ENCODE results near the gene NRIP2.

The NRIP2 gene

DNA sequence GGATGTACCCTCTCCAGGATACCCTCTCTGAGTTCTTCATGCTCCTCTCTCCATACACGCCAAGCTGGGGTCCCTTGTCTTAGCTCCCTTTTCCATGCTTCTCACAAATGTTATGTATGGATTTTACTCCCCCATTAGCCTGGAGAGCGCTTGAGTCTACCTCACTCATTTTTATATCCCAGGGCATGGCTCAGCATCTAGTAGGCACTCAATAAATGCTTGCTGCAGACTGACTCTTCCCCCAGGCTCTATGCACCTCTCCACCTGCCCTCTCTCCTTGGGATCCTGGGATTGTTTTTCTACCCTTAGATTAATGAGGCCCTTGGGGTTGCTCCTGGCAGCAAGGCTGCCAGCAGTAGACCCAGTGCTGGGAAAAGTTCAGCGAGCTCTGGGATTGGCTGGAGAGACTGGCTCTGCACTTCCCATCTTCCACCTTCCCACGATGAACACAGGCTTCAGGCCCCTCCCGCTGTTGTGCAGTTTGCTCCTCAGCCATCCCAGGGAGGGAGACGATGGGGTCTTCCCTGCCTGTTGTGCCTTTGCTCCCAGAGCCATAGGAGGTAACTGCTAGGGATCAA is 2.2 kb downstream of the NRIP2 start:
- Histone ChIP-seq H3K4ac (ENCODE audit: low read depth, low read length) (no peak overlapping the region), H4K12ac (ENCODE audit: low read depth, low read length) (no peak overlapping the region), H3K4me1 (ENCODE audit: control insufficient read depth in 1 of 2, insufficient read depth in 2 of 2, low read length in 2 of 2) (no peaks in the 10 kb centered on the region), H2BK12ac (ENCODE audit: low read length) (no peak overlapping the region), H3K27me3 (ENCODE audit: insufficient read depth, low read length) (no peaks in the 10 kb centered on the region), H3K27ac (ENCODE audit: low read depth, low read length) (no peak overlapping the region), H2BK5ac (ENCODE audit: low read depth, low read length, poor library complexity) (no peak overlapping the region), H2BK120ac (ENCODE audit: insufficient read depth, low read length, poor library complexity) (no peak overlapping the region), H4K91ac (ENCODE audit: low read depth, low read length) (no peak overlapping the region), H2AFZ (ENCODE audit: insufficient read depth, low read length, poor library complexity) (no peak overlapping the region), H3K14ac (ENCODE audit: low read length) (no peak overlapping the region), H3K79me1 (ENCODE audit: low read length) (no peaks in the 10 kb centered on the region), H3K79me2 (ENCODE audit: control insufficient read depth, insufficient read depth, low read length, poor library complexity) (no peaks in the 10 kb centered on the region), H3K36me3 (ENCODE audit: control insufficient read depth in 1 of 2, insufficient read depth in 2 of 2, low read length in 2 of 2) (peaks cover 8 to 13% of the 10 kb centered on the region in 2 experiments), H3K9ac (ENCODE audit: low read length) (no peak overlapping the region), H3K18ac (ENCODE audit: low read length) (no peak overlapping the region), H3K4me2 (ENCODE audit: low read length) (no peak overlapping the region), H3K23ac (ENCODE audit: low read length) (no peak overlapping the region), H3K9me3 (ENCODE audit: insufficient read depth, low read depth, low read length) (no peaks in the 10 kb centered on the region), H3K4me3 (ENCODE audit: low read depth, low read length) (no peak overlapping the region), H4K8ac (ENCODE audit: low read depth, low read length) (no peak overlapping the region), H2AK5ac (ENCODE audit: low read length) (no peak overlapping the region)
- WGBS (ENCODE audit: extremely low coverage, insufficient coverage, insufficient read length): no CpG with 5 or more reads among the region's 6 CpGs
- DNase-seq: no peak

DNA sequence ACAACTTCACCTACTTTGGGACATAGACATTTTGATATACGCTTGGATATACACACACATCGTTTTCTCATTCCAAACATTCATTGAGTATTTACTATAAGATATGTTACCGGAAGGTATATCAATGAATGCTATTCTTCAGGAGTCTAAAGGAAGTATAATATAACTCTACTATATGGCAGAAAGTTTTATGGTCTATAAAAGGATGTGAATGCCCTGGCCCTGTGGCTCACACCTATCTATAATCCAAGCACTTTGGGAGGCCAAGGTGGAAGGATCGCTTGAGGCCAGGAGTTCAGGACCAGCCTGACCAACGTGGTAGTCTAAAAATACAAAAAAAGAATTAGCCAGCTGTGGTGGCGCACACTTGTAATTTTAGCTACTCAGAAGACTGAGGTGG is 5.6 kb downstream of the NRIP2 start:
- no peaks in the 10 kb centered on the region for H3K27me3 ChIP-seq (ENCODE audit: insufficient read depth, low read length)
- H3K23ac ChIP-seq (ENCODE audit: low read length): no peak overlapping the region
- H3K14ac ChIP-seq (ENCODE audit: low read length): no peak overlapping the region
- H3K9me3 ChIP-seq (ENCODE audit: insufficient read depth, low read depth, low read length): no peaks in the 10 kb centered on the region
- H3K79me2 ChIP-seq (ENCODE audit: control insufficient read depth, insufficient read depth, low read length, poor library complexity): no peaks in the 10 kb centered on the region
- no peak overlapping the region for H4K12ac ChIP-seq (ENCODE audit: low read depth, low read length)
- no peak overlapping the region for H2BK5ac ChIP-seq (ENCODE audit: low read depth, low read length, poor library complexity)
- no peak overlapping the region for H2AFZ ChIP-seq (ENCODE audit: insufficient read depth, low read length, poor library complexity)
- H3K27ac ChIP-seq (ENCODE audit: low read depth, low read length): no peak overlapping the region
- no peak overlapping the region for H3K18ac ChIP-seq (ENCODE audit: low read length)
- H2BK12ac ChIP-seq (ENCODE audit: low read length): no peak overlapping the region
- H3K4me1 ChIP-seq (ENCODE audit: control insufficient read depth in 1 of 2, insufficient read depth in 2 of 2, low read length in 2 of 2): no peaks in the 10 kb centered on the region
- no peak overlapping the region for H4K8ac ChIP-seq (ENCODE audit: low read depth, low read length)
- no peak overlapping the region for H3K9ac ChIP-seq (ENCODE audit: low read length)
- H3K79me1 ChIP-seq (ENCODE audit: low read length): no peaks in the 10 kb centered on the region
- no peak overlapping the region for H3K4ac ChIP-seq (ENCODE audit: low read depth, low read length)
- no peak overlapping the region for H2BK120ac ChIP-seq (ENCODE audit: insufficient read depth, low read length, poor library complexity)
- WGBS (ENCODE audit: extremely low coverage, insufficient coverage, insufficient read length): no CpG with 5 or more reads among the region's 6 CpGs
- H4K91ac ChIP-seq (ENCODE audit: low read depth, low read length): no peak overlapping the region
- no peak overlapping the region for H3K4me2 ChIP-seq (ENCODE audit: low read length)
- no peak overlapping the region for H2AK5ac ChIP-seq (ENCODE audit: low read length)
- H3K4me3 ChIP-seq (ENCODE audit: low read depth, low read length): no peak overlapping the region
- DNase-seq: no peak
- peaks cover 33 to 39% of the 10 kb centered on the region in 2 experiments for H3K36me3 ChIP-seq (ENCODE audit: control insufficient read depth in 1 of 2, insufficient read depth in 2 of 2, low read length in 2 of 2)

DNA sequence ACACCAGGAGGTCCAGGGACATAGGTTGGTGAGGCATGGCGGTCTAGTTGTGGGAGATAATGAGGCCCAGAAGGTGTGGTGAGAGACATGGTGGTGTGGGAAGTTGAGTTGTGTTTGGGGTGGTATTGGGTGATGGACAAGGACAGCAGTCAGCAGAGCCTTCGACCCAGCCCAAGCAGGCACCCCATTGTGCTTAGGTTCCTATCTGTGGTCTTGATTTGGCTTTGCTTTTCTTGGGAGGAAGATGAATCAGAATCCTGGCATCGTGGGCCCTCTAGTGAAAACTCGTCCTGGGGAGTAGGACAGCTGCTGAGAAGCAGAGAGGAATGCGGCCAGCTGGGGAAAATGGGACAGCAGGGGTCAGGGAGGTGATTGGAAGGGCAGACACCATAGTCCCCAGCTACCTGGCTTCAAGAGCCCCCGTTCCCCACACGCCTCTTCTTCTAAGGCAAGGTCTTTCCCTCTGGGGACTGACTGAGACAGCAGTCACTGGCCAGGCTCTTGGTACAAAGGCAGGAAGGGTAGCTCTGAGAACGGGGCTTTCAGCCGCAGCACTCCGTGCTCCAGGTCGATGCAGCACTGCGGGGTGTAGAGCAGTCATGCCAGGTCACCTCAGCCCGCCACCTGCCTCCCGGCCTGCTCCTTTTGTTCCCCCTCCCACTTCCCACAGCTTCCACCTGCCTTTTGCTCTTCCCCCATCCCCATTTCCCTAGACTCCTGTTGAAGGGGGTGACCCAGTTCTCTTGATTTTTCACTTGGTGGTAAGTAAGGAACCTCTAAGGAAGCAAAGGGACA is 7.9 kb downstream of the NRIP2 start:
- Histone ChIP-seq H4K12ac (ENCODE audit: low read depth, low read length) (no peak overlapping the region), H2AFZ (ENCODE audit: insufficient read depth, low read length, poor library complexity) (no peak overlapping the region), H2BK120ac (ENCODE audit: insufficient read depth, low read length, poor library complexity) (no peak overlapping the region), H3K4ac (ENCODE audit: low read depth, low read length) (no peak overlapping the region), H2AK5ac (ENCODE audit: low read length) (no peak overlapping the region), H3K4me2 (ENCODE audit: low read length) (no peak overlapping the region), H3K18ac (ENCODE audit: low read length) (no peak overlapping the region), H4K91ac (ENCODE audit: low read depth, low read length) (no peak overlapping the region), H3K79me2 (ENCODE audit: control insufficient read depth, insufficient read depth, low read length, poor library complexity) (no peaks in the 10 kb centered on the region), H3K9me3 (ENCODE audit: insufficient read depth, low read depth, low read length) (no peaks in the 10 kb centered on the region), H3K9ac (ENCODE audit: low read length) (no peak overlapping the region), H3K79me1 (ENCODE audit: low read length) (no peaks in the 10 kb centered on the region), H3K27ac (ENCODE audit: low read depth, low read length) (no peak overlapping the region), H3K4me3 (ENCODE audit: low read depth, low read length) (no peak overlapping the region), H3K23ac (ENCODE audit: low read length) (no peak overlapping the region), H3K27me3 (ENCODE audit: insufficient read depth, low read length) (no peaks in the 10 kb centered on the region), H3K4me1 (ENCODE audit: control insufficient read depth in 1 of 2, insufficient read depth in 2 of 2, low read length in 2 of 2) (no peaks in the 10 kb centered on the region), H4K8ac (ENCODE audit: low read depth, low read length) (no peak overlapping the region), H3K36me3 (ENCODE audit: control insufficient read depth in 1 of 2, insufficient read depth in 2 of 2, low read length in 2 of 2) (peaks cover 44 to 56% of the 10 kb centered on the region in 2 experiments), H2BK12ac (ENCODE audit: low read length) (no peak overlapping the region), H2BK5ac (ENCODE audit: low read depth, low read length, poor library complexity) (no peak overlapping the region), H3K14ac (ENCODE audit: low read length) (no peak overlapping the region)
- no CpG with 5 or more reads among the region's 14 CpGs for WGBS (ENCODE audit: extremely low coverage, insufficient coverage, insufficient read length)
- no peak for DNase-seq

DNA sequence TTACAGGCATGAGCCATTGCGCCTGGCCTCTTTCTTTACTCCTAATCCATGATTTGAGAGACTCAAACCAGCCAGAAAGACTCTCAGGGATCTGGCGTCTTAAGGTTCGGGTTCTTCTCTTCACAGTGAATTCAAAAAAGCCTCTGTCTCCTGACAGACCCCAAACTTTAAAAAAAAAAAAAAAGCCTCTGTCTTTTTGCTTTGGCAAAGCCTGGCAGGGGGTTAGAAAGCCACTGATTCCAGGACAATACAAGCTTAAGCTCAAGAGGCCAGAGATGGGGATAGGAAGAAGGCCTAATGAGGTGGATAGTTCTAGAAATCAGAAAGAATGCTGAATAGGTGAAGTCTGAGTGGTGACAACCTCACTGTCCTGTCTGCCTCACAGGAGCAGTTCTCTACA is 8.8 kb downstream of the NRIP2 start:
- H3K9ac ChIP-seq (ENCODE audit: low read length): no peak overlapping the region
- H3K14ac ChIP-seq (ENCODE audit: low read length): no peak overlapping the region
- no peaks in the 10 kb centered on the region for H3K4me1 ChIP-seq (ENCODE audit: control insufficient read depth in 1 of 2, insufficient read depth in 2 of 2, low read length in 2 of 2)
- no peak overlapping the region for H3K23ac ChIP-seq (ENCODE audit: low read length)
- no peak overlapping the region for H2BK5ac ChIP-seq (ENCODE audit: low read depth, low read length, poor library complexity)
- H4K12ac ChIP-seq (ENCODE audit: low read depth, low read length): no peak overlapping the region
- no peaks in the 10 kb centered on the region for H3K27me3 ChIP-seq (ENCODE audit: insufficient read depth, low read length)
- no peak overlapping the region for H2BK12ac ChIP-seq (ENCODE audit: low read length)
- H3K79me1 ChIP-seq (ENCODE audit: low read length): no peaks in the 10 kb centered on the region
- no peak overlapping the region for H2AK5ac ChIP-seq (ENCODE audit: low read length)
- H2AFZ ChIP-seq (ENCODE audit: insufficient read depth, low read length, poor library complexity): no peak overlapping the region
- H3K27ac ChIP-seq (ENCODE audit: low read depth, low read length): no peak overlapping the region
- no peak overlapping the region for H3K4me2 ChIP-seq (ENCODE audit: low read length)
- no CpG with 5 or more reads among the region's 3 CpGs for WGBS (ENCODE audit: extremely low coverage, insufficient coverage, insufficient read length)
- H2BK120ac ChIP-seq (ENCODE audit: insufficient read depth, low read length, poor library complexity): no peak overlapping the region
- H3K18ac ChIP-seq (ENCODE audit: low read length): no peak overlapping the region
- H3K9me3 ChIP-seq (ENCODE audit: insufficient read depth, low read depth, low read length): no peaks in the 10 kb centered on the region
- no peak overlapping the region for H3K4me3 ChIP-seq (ENCODE audit: low read depth, low read length)
- H4K91ac ChIP-seq (ENCODE audit: low read depth, low read length): no peak overlapping the region
- no peak overlapping the region for H3K4ac ChIP-seq (ENCODE audit: low read depth, low read length)
- H3K36me3 ChIP-seq (ENCODE audit: control insufficient read depth in 1 of 2, insufficient read depth in 2 of 2, low read length in 2 of 2): peaks cover 48 to 64% of the 10 kb centered on the region in 2 experiments
- no peak overlapping the region for H4K8ac ChIP-seq (ENCODE audit: low read depth, low read length)
- H3K79me2 ChIP-seq (ENCODE audit: control insufficient read depth, insufficient read depth, low read length, poor library complexity): no peaks in the 10 kb centered on the region
- DNase-seq: no peak
